ENCODE data around the gene PLA1A.

The PLA1A gene

DNA sequence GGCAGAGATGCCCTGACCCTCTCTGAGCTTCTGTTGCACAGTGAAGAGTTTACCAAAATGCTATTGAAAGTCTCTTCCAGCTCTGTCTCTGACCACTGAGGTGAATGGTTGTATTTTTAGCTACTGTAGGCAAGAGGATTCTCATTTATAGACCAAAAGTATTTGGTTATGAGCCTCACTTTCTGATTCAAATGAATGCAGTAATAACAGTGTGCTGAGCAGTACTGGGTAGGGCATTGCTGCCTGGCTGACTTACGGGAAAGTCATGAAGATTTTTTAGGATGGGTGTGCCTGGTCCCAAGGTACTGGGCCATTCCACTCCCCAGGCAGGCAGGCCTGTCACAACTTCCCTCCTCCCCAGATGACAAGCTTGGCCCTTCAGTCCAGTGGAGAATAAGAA, 15.5 kb downstream of the PLA1A start:
- Histone ChIP-seq H3K27me3 (ENCODE audit: control insufficient read depth, insufficient read depth, low read length) (no peaks in the 10 kb centered on the region), H3K36me3 (ENCODE audit: control insufficient read depth, insufficient read depth, low read length) (no peaks in the 10 kb centered on the region), H3K9me3 (ENCODE audit: control insufficient read depth, insufficient read depth, low read length) (no peaks in the 10 kb centered on the region), H3K9ac (ENCODE audit: low read depth, low read length) (no peak overlapping the region), H3K4me1 (ENCODE audit: control insufficient read depth, insufficient read depth, low read length) (no peaks in the 10 kb centered on the region), H3K4me3 (ENCODE audit: low read depth, low read length) (no peak overlapping the region)

DNA sequence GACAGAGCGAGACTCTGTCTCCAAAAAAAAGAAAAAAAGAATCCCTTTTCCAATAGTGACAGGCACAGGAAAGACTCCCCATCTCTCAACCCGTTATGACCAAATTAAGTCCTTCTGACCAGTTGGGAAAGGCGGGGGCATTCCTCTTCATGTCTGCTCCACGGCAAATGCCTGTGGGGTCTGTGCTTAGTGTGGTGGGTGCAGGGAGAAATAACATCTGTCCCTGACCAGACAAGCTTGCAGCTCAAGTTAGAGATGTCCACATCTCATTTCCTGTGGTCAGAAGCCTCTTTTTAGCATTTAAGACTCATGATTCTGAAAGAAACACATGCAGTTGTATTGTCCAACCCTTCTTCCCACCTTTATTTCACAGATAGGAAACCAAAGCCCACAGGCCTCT, 16.2 kb downstream of the PLA1A start:
- Histone ChIP-seq H3K36me3 (ENCODE audit: control insufficient read depth, insufficient read depth, low read length) (no peaks in the 10 kb centered on the region), H3K9me3 (ENCODE audit: control insufficient read depth, insufficient read depth, low read length) (no peaks in the 10 kb centered on the region), H3K27me3 (ENCODE audit: control insufficient read depth, insufficient read depth, low read length) (no peaks in the 10 kb centered on the region), H3K9ac (ENCODE audit: low read depth, low read length) (no peak overlapping the region), H3K4me1 (ENCODE audit: control insufficient read depth, insufficient read depth, low read length) (no peaks in the 10 kb centered on the region), H3K4me3 (ENCODE audit: low read depth, low read length) (no peak overlapping the region)

DNA sequence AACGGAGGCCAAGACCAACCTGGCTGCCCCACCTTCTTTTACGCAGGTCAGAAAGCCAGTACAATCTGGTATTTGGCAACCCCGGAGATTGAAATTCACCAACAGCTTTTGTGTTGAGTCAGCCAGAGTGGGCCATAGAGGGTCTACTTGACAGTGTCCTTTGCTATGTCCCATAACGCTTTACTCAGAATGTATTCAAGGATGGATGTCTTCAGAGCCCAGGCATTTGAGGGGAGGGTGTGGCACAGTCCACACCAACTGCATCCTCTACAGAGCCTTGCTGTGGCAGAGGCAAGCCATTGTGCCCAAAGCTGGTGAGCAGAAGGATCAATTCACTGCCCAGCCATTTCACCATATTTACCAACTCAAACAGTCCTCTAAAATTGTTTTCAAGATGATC, 18.4 kb downstream of the PLA1A start:
- H3K9ac ChIP-seq (ENCODE audit: low read depth, low read length): no peak overlapping the region
- H3K36me3 ChIP-seq (ENCODE audit: control insufficient read depth, insufficient read depth, low read length): no peaks in the 10 kb centered on the region
- H3K4me1 ChIP-seq (ENCODE audit: control insufficient read depth, insufficient read depth, low read length): no peaks in the 10 kb centered on the region

DNA sequence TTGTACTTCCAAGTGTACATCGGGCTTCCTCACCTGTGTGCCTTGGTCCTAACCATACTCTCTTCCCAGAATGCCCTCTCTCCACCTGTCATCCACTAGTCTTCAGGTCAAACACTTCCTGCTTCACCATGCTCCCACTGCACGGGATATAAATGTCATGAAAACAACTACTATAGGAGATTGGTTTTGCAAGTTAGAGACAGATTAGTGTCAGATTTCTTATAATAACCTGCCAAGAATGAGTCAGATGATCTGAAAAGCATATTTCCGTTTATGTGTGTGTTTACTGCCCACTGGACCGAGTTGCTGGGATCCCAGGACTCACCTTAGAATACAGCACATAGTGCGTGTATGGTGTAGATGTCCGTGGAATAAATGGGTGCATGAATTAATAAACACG, 21.4 kb downstream of the PLA1A start:
- H3K27me3 ChIP-seq (ENCODE audit: control insufficient read depth, insufficient read depth, low read length): no peaks in the 10 kb centered on the region
- H3K4me3 ChIP-seq (ENCODE audit: low read depth, low read length): no peak overlapping the region
- H3K4me1 ChIP-seq (ENCODE audit: control insufficient read depth, insufficient read depth, low read length): no peaks in the 10 kb centered on the region
- no peak overlapping the region for H3K9ac ChIP-seq (ENCODE audit: low read depth, low read length)
- no peaks in the 10 kb centered on the region for H3K36me3 ChIP-seq (ENCODE audit: control insufficient read depth, insufficient read depth, low read length)
- H3K9me3 ChIP-seq (ENCODE audit: control insufficient read depth, insufficient read depth, low read length): no peaks in the 10 kb centered on the region

More for the DNA sequence above, 18.4 kb downstream of the PLA1A start:
- Histone ChIP-seq H3K4me3 (ENCODE audit: low read depth, low read length) (no peak overlapping the region), H3K9me3 (ENCODE audit: control insufficient read depth, insufficient read depth, low read length) (no peaks in the 10 kb centered on the region), H3K27me3 (ENCODE audit: control insufficient read depth, insufficient read depth, low read length) (no peaks in the 10 kb centered on the region)

DNA sequence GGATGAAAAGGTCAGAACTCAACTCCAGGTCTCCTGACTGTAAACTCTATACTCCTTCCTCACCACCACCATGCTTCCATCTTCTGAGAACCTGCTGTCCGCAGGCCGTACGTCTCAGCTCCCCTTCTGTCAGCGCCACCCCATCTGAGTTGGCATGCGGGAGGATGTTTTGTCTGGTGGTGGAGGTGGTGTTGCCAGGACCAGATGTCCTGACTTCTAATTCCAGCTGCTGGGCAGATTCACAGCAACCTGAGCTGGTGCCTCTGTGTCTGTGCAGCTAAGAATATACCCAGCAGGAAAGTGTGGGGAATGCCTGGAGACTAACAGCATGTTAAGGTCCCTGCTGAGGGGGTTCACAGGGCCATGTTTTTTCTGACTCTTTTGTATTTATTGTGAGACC, 23.2 kb downstream of the PLA1A start:
- Histone ChIP-seq H3K4me1 (ENCODE audit: control insufficient read depth, insufficient read depth, low read length) (no peaks in the 10 kb centered on the region), H3K4me3 (ENCODE audit: low read depth, low read length) (no peak overlapping the region), H3K27me3 (ENCODE audit: control insufficient read depth, insufficient read depth, low read length) (no peaks in the 10 kb centered on the region), H3K9ac (ENCODE audit: low read depth, low read length) (no peak overlapping the region), H3K36me3 (ENCODE audit: control insufficient read depth, insufficient read depth, low read length) (no peaks in the 10 kb centered on the region), H3K9me3 (ENCODE audit: control insufficient read depth, insufficient read depth, low read length) (no peaks in the 10 kb centered on the region)

DNA sequence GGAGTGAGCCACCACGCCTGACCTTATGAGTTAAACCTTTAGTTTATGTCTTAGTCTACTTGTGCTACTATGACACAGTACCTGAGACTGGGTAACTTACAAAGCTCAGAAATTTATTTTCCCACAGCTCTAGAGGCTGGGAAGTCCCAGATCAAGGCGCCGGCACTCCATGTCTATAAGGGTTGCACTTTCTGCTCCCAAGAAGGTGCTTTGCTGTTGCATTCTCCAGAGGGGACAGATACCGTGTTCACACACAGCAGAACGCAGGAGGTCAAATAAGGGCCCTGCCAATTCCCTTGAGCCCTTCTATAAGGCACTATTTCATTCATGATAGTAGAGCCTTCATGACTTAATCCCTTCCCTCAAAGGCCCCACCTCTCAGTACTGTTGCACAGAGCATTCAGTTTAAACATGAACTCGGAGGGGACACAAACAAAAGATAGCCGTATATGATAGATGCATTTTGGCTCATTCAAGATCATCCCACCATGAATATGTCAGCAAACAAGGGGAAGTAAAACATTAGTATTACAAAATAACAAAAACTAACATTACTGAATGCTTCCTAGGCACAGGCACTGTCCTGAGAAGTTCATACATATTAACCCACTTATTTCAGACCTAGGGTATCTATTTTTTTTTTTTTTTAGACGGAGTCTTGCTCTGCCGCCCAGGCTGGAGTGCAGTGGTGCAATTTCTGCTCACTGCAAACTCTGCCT, 26.5 kb downstream of the PLA1A start:
- Histone ChIP-seq H3K9me3 (ENCODE audit: control insufficient read depth, insufficient read depth, low read length) (no peaks in the 10 kb centered on the region), H3K36me3 (ENCODE audit: control insufficient read depth, insufficient read depth, low read length) (no peaks in the 10 kb centered on the region), H3K4me1 (ENCODE audit: control insufficient read depth, insufficient read depth, low read length) (peaks cover 2% of the 10 kb centered on the region), H3K9ac (ENCODE audit: low read depth, low read length) (no peak overlapping the region), H3K4me3 (ENCODE audit: low read depth, low read length) (no peak overlapping the region), H3K27me3 (ENCODE audit: control insufficient read depth, insufficient read depth, low read length) (no peaks in the 10 kb centered on the region)

DNA sequence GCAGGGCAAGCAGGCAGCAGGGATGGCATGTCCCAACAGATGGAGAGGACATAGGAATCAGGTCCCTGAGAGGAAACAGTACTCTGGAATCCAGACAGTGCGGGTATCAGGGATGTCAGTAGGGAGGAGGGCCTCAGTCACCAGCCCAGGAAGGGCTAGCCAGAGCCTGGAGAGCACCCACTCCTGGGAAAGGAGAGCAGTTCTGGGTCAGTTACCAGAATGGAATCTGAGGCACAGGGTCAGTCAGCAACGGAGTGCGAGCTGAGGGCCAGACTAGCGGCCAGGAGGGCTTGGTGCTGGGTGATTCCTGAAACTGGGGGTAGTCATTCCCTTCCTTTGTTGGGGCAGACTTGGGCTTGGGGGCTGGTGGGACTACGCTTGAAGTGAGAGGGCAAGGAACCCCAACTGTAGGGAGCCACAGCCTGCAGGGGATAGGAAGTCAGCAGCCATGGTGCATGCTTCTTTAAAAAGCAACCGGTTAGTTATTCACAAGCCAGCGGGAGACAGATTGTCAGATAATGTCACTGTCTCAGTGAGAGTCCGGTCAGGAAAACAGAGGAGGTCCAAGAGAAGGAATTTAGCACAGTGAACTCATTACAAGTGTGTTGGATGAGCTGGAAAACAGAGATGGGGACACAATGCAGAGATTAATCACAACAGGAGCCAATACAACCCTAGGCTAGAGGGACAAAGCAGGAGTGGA, 27.9 kb downstream of the PLA1A start:
- peaks cover 2% of the 10 kb centered on the region for H3K4me1 ChIP-seq (ENCODE audit: control insufficient read depth, insufficient read depth, low read length)
- H3K27me3 ChIP-seq (ENCODE audit: control insufficient read depth, insufficient read depth, low read length): no peaks in the 10 kb centered on the region
- H3K9me3 ChIP-seq (ENCODE audit: control insufficient read depth, insufficient read depth, low read length): no peaks in the 10 kb centered on the region
- H3K4me3 ChIP-seq (ENCODE audit: low read depth, low read length): no peak overlapping the region
- no peak overlapping the region for H3K9ac ChIP-seq (ENCODE audit: low read depth, low read length)
- no peaks in the 10 kb centered on the region for H3K36me3 ChIP-seq (ENCODE audit: control insufficient read depth, insufficient read depth, low read length)

DNA sequence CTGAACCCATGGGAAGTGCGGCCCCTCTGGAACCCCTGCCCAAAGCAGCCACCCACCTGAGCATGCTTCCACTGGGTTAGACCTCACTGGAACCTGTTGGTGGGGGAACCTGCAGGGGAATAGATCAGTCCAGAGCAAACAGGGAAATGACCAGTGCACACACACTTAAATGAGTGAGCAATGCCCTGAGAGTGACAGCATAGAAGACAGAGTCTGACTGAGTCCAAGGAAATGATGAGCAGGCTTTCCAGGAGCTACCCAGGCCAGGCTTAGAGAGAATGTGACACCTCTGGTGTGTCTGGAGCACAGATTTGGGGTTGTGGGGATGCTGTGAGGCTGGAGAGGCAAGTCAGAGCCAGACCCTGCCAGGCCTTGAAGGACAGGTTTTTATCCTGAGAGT, 28.5 kb downstream of the PLA1A start:
- Histone ChIP-seq H3K9me3 (ENCODE audit: control insufficient read depth, insufficient read depth, low read length) (no peaks in the 10 kb centered on the region), H3K27me3 (ENCODE audit: control insufficient read depth, insufficient read depth, low read length) (no peaks in the 10 kb centered on the region), H3K4me1 (ENCODE audit: control insufficient read depth, insufficient read depth, low read length) (peaks cover 2% of the 10 kb centered on the region), H3K4me3 (ENCODE audit: low read depth, low read length) (no peak overlapping the region), H3K9ac (ENCODE audit: low read depth, low read length) (no peak overlapping the region), H3K36me3 (ENCODE audit: control insufficient read depth, insufficient read depth, low read length) (no peaks in the 10 kb centered on the region)

DNA sequence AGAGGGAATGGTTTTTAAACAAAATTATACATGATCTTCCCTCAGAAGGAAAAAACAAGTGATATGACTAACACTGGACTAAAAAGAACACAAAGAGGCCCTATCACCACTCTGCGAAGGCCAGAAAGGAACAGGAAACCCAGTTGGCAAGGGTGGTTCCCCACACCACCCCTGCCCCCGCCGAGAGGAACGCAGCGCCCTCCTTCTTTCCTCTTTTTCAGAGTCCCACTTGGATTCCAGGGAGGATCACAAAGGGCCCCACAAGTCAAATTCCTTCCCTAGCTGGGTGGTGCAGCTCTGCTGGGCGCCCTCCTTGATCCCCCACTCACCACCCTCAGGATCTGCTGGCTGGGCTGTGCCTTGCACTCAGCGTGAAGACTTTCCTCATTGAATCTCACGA, 29.8 kb downstream of the PLA1A start:
- Histone ChIP-seq H3K9ac (ENCODE audit: low read depth, low read length) (no peak overlapping the region), H3K27me3 (ENCODE audit: control insufficient read depth, insufficient read depth, low read length) (no peaks in the 10 kb centered on the region), H3K4me3 (ENCODE audit: low read depth, low read length) (no peak overlapping the region), H3K36me3 (ENCODE audit: control insufficient read depth, insufficient read depth, low read length) (no peaks in the 10 kb centered on the region), H3K4me1 (ENCODE audit: control insufficient read depth, insufficient read depth, low read length) (peaks cover 2% of the 10 kb centered on the region), H3K9me3 (ENCODE audit: control insufficient read depth, insufficient read depth, low read length) (no peaks in the 10 kb centered on the region)

DNA sequence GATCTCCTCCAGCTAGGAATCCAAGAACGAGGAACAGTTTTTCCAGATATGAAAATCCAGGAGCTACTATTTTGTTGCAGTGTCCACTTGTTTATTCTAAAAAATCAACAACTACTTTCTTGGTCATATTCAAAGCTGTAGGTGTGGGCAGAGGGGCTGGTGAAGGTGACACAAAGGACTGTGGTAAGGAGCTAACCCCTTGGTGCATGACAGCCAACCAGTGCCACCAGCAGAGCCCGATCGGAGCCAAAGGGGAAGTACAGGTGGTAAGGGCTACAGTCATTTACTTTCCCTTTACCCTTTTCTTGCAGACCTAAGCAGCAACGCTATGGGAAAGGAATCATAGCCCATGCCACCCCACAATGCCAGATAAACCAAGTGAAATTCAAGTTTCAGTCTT, 30.7 kb downstream of the PLA1A start:
- H3K4me1 ChIP-seq (ENCODE audit: control insufficient read depth, insufficient read depth, low read length): peaks cover 2% of the 10 kb centered on the region
- no peaks in the 10 kb centered on the region for H3K36me3 ChIP-seq (ENCODE audit: control insufficient read depth, insufficient read depth, low read length)
- no peak overlapping the region for H3K4me3 ChIP-seq (ENCODE audit: low read depth, low read length)
- no peak overlapping the region for H3K9ac ChIP-seq (ENCODE audit: low read depth, low read length)
- no peaks in the 10 kb centered on the region for H3K27me3 ChIP-seq (ENCODE audit: control insufficient read depth, insufficient read depth, low read length)
- H3K9me3 ChIP-seq (ENCODE audit: control insufficient read depth, insufficient read depth, low read length): no peaks in the 10 kb centered on the region

DNA sequence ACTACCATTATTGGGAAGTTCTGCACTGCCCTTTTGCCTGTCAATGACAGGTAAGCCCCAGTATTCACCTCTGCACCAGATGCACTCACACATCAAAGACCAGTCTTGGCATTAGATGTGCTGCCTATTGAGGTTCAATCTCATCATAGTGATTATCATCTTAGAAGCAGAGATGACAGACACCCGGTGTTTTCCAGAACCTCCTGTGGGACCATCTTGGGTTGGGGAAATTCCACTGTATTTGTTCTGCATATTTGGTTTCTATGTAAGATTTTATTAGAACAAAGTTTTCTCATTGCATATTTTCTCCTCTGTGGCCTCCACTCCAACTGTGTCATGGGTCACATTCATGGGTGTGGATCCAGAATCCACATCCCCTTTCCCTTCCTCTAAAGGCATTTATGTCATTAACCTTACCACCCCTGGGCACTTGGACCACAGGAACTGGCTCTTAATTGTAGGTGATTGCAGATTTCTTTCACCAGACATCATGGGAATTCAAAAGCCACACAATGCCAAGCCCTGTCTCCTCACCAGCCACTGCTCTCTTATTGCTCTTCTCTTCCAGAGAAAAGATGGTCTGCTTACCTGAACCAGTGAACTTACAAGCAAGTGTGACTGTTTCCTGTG, 31.2 kb downstream of the PLA1A start:
- Histone ChIP-seq H3K4me1 (ENCODE audit: control insufficient read depth, insufficient read depth, low read length) (peaks cover 2% of the 10 kb centered on the region), H3K9ac (ENCODE audit: low read depth, low read length) (no peak overlapping the region), H3K9me3 (ENCODE audit: control insufficient read depth, insufficient read depth, low read length) (no peaks in the 10 kb centered on the region), H3K27me3 (ENCODE audit: control insufficient read depth, insufficient read depth, low read length) (no peaks in the 10 kb centered on the region), H3K4me3 (ENCODE audit: low read depth, low read length) (no peak overlapping the region), H3K36me3 (ENCODE audit: control insufficient read depth, insufficient read depth, low read length) (no peaks in the 10 kb centered on the region)
